Esophagus squamous epithelium (tissue), 4 donors: ENCODE results near the gene GALNTL6.

ENCODE experiments used
- POLR2A ChIP-seq, 4 donors: fragments of 450-650 bp; IDR thresholded peaks; one replicate each; pipeline ENCODE4 v1.6.1; 2017; ENCODE audit warnings: antibody characterized with exemption in 4 of 4, mild to moderate bottlenecking in 4 of 4, moderate library complexity in 3 of 4
- TF ChIP-seq, protein P1 (sequence below), 6 experiments: fragments of 450-650 bp in 4 of 6; fragments of 200-600 bp in 2 of 6; sonication (generic) in 2 of 6; IDR thresholded peaks; one replicate each; pipeline ENCODE4 v1.5.1; 2016 to 2019; ENCODE audit warnings: antibody characterized with exemption in 6 of 6, mild to moderate bottlenecking in 4 of 6, moderate library complexity in 4 of 6

DNA sequence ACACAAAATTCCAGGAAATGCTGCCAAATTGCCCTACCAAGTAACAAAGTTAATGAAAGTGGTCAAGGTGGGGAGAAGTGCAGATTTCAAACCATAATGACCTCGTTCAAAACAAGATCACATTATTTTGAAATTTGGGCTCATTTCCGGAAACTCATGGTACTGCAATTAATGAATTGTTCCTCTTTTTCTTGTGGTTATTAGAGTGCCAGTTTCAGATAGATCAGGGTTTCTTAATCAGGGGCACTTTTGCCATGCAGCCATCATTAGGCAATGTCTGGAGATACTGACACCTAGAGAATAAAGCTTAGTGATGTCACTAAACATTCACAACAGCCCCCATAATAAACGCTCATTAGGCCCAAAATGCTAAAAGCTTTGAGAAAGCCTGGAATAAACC, 973.9 kb downstream of the GALNTL6 start:
- TF ChIP-seq, protein P1, sequence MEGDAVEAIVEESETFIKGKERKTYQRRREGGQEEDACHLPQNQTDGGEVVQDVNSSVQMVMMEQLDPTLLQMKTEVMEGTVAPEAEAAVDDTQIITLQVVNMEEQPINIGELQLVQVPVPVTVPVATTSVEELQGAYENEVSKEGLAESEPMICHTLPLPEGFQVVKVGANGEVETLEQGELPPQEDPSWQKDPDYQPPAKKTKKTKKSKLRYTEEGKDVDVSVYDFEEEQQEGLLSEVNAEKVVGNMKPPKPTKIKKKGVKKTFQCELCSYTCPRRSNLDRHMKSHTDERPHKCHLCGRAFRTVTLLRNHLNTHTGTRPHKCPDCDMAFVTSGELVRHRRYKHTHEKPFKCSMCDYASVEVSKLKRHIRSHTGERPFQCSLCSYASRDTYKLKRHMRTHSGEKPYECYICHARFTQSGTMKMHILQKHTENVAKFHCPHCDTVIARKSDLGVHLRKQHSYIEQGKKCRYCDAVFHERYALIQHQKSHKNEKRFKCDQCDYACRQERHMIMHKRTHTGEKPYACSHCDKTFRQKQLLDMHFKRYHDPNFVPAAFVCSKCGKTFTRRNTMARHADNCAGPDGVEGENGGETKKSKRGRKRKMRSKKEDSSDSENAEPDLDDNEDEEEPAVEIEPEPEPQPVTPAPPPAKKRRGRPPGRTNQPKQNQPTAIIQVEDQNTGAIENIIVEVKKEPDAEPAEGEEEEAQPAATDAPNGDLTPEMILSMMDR (IDR thresholded peaks at IDR 0.05), result no peak
- no peak for TF ChIP-seq POLR2A (IDR thresholded peaks at IDR 0.05)
